GM19193 (cell line): ENCODE data around the gene SLC35G3.

ENCODE experiments used
- POLR2A ChIP-seq: IDR thresholded peaks from 4 replicates; pipeline ENCODE4 v1.6.1; 2011; ENCODE audit not compliant: insufficient read depth, insufficient read length; ENCODE audit errors: extremely low read depth

SLC35G3 gene

GRCh38 chr17:35154196-35155165 is 39.7 kb downstream of the SLC35G3 start:
- TF ChIP-seq POLR2A, result no peak

GRCh38 chr17:35152421-35153140 is 41.6 kb downstream of the SLC35G3 start:
- TF ChIP-seq POLR2A, result no peak

- no peak for TF ChIP-seq POLR2A
Measured at GRCh38 chr17:35149941-35150340, 44.3 kb downstream of the SLC35G3 start.

DNA sequence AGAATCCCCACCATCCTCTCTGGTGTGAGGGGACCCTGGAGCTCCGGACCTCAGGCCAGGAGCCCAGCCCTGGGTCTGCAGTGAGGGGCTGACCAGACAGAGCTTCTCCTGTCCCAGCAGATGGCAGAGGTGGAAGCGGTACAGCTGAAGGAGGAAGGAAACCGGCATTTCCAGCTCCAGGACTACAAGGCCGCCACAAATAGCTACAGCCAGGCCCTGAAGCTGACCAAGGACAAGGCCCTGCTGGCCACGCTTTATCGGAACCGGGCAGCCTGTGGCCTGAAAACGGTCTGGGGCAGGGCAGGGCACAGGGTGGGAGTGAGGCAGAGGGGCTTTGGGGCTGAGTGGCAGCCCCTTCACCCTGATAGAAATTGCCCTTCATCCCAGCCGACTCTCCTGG is 46.0 kb downstream of the SLC35G3 start:
- TF ChIP-seq POLR2A, result no peak

DNA sequence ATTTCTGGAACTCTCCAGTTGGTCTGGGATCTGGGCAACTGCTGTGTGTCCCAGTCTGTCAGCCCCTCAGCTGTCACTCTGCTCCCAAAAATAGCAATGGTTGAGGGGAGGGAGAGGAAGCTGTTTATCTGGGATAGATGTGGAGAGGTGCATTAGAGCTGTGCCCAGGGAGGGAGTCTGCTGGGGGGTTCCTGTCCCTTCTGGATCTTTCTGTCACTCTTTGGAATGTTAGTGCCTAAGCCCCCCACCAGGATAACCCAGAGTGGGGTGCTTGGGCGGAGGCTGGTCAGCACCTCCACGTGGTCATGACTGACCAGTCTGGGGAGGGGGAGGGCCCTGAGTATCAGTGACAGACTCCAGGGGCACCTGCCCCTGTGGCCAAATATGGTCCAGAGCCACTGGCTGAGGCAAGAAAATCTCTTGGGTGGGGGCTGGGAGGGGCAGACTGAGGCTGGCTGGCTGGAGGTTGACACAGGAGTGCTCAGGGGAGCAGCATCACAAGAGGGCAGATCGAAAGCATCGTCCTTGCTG is 46.8 kb downstream of the SLC35G3 start, which contains the start of gene UNC45B:
Gene UNC45B, plus strand, starts transcription at position 443 of the 531 bp plus-strand sequence. CDS start 447 bp downstream, outside the sequence.
- TF ChIP-seq POLR2A, result no peak

- no peak for TF ChIP-seq POLR2A
Measured at GRCh38 chr17:35146214-35146833, 47.9 kb downstream of the SLC35G3 start.

GRCh38 chr17:35144840-35145239 is 49.4 kb downstream of the SLC35G3 start:
- TF ChIP-seq POLR2A, result no peak
